HepG2 (cell line): ENCODE results near the gene NFKB1. TPM values are rescaled to one million over a fixed set of nuclear protein-coding genes. Genes with fewer than 3 reads are reported as not detected.

ENCODE experiments used
- ERF ChIP-seq: IDR thresholded peaks from 2 replicates; pipeline ENCODE4 v1.6.1; 2018; ENCODE audit warnings: missing biosample characterization, missing genetic modification reagents
- ETV5 ChIP-seq: IDR thresholded peaks from 2 replicates; pipeline ENCODE4 v1.6.1; 2018; ENCODE audit warnings: missing biosample characterization, missing genetic modification reagents, inconsistent platforms, borderline replicate concordance
- HDAC2 ChIP-seq: sonication (generic); formaldehyde crosslinking; IDR thresholded peaks from 2 replicates; pipeline ENCODE4 v1.4.0; 2020; ENCODE audit warnings: missing genetic modification reagents
- HDAC6 ChIP-seq: fragments of 200-600 bp; sonication (generic); IDR thresholded peaks from 2 replicates; pipeline ENCODE4 v1.7.0; 2017; ENCODE audit warnings: mild to moderate bottlenecking, antibody characterized with exemption, low read length, low read depth
- HMG20B ChIP-seq: conservative IDR thresholded peaks from 2 replicates; pipeline ENCODE4 v1.6.1; 2016; ENCODE audit warnings: missing genetic modification reagents, missing compliant biosample characterization
- HNF4G ChIP-seq, 2 experiments: sonication (generic) in 1 of 2; formaldehyde crosslinking in 1 of 2; IDR thresholded peaks; 2 replicates each; pipeline versions ENCODE4 v1.4.0 to v1.6.1; 2011 to 2020; ENCODE audit warnings: borderline replicate concordance in 2 of 2, low read depth in 2 of 2, mild to moderate bottlenecking in 2 of 2, low read length in 1 of 2, missing genetic modification reagents in 1 of 2, moderate library complexity in 1 of 2
- KLF13 ChIP-seq: sonication (generic); formaldehyde crosslinking; IDR thresholded peaks from 2 replicates; pipeline ENCODE4 v1.4.0; 2020; ENCODE audit warnings: mild to moderate bottlenecking, missing genetic modification reagents
- KLF6 ChIP-seq: IDR thresholded peaks from 2 replicates; pipeline ENCODE4 v1.8.0; 2016; ENCODE audit warnings: missing biosample characterization, missing genetic modification reagents
- MTA1 ChIP-seq: sonication (generic); formaldehyde crosslinking; IDR thresholded peaks from 2 replicates; pipeline ENCODE4 v1.4.0; 2020; ENCODE audit warnings: missing genetic modification reagents, mild to moderate bottlenecking, borderline replicate concordance
- PPARG ChIP-seq: conservative IDR thresholded peaks from 2 replicates; pipeline ENCODE4 v1.6.1; 2016; ENCODE audit warnings: missing biosample characterization, missing genetic modification reagents
- TAF1 ChIP-seq: sonication (generic); formaldehyde crosslinking; IDR thresholded peaks from 2 replicates; pipeline ENCODE4 v1.4.0; 2020; ENCODE audit warnings: missing genetic modification reagents
- ZNF329 ChIP-seq: sonication (generic); formaldehyde crosslinking; IDR thresholded peaks from 2 replicates; pipeline ENCODE4 v1.9.0; 2021; ENCODE audit warnings: low read depth, mild to moderate bottlenecking, missing genetic modification reagents
- ZNF510 ChIP-seq: sonication (generic); formaldehyde crosslinking; IDR thresholded peaks from 2 replicates; pipeline ENCODE4 v1.4.0; 2020; ENCODE audit warnings: low read depth, mild to moderate bottlenecking, missing genetic modification reagents
- ZNF609 ChIP-seq: sonication (generic); formaldehyde crosslinking; IDR thresholded peaks from 2 replicates; pipeline ENCODE4 v1.4.0; 2020; ENCODE audit warnings: mild to moderate bottlenecking, missing genetic modification reagents, borderline replicate concordance
- ZNF619 ChIP-seq: sonication (generic); formaldehyde crosslinking; IDR thresholded peaks from 2 replicates; pipeline ENCODE4 v1.4.0; 2020; ENCODE audit warnings: mild to moderate bottlenecking, missing genetic modification reagents
- ZNF644 ChIP-seq: IDR thresholded peaks from 2 replicates; pipeline ENCODE4 v1.6.1; 2016; ENCODE audit warnings: low read depth
- ZNF691 ChIP-seq: sonication (generic); formaldehyde crosslinking; IDR thresholded peaks from 2 replicates; pipeline ENCODE4 v1.4.0; 2020; ENCODE audit warnings: missing genetic modification reagents, low read depth, mild to moderate bottlenecking, borderline replicate concordance
- polyA plus RNA-seq, 8 experiments: library from polyadenylated mRNA; depleted of rRNA in 3 of 8; stranded (reverse) in 7 of 8; unstranded in 1 of 8; fragments of >200 nt; fragmentation: Illumina TruSeq in 4 of 8; extraction: Trizol in 4 of 8; gene quantifications; 2 replicates each; pipeline versions ENCODE4 v1.2.1 to v1.2.3, GENCODE V29; 2011 to 2016; ENCODE audit warnings: low read depth in 4 of 8, missing spikeins in 1 of 8, mixed read lengths in 1 of 8; ENCODE audit not compliant: insufficient read depth in 1 of 8
- total RNA-seq, 5 experiments: library from RNA; depleted of rRNA; stranded (reverse); fragments of >200 nt; fragmentation: Illumina TruSeq; extraction: Trizol; gene quantifications; 2 replicates each; pipeline ENCODE4 v1.2.3, GENCODE V29; 2016; ENCODE audit warnings: low read depth in 1 of 5
- TF ChIP-seq, protein P1 (sequence below): sonication (generic); formaldehyde crosslinking; conservative IDR thresholded peaks from 2 replicates; pipeline ENCODE4 v1.8.0; 2022; ENCODE audit warnings: mild to moderate bottlenecking, moderate library complexity, missing genetic modification reagents
- TF ChIP-seq, protein P2 (sequence below): sonication (generic); formaldehyde crosslinking; IDR thresholded peaks from 2 replicates; pipeline ENCODE4 v1.5.1; 2020; ENCODE audit warnings: missing genetic modification reagents, mild to moderate bottlenecking, borderline replicate concordance
- TF ChIP-seq, protein P3 (sequence below): sonication (generic); formaldehyde crosslinking; IDR thresholded peaks from 2 replicates; pipeline ENCODE4 v1.4.0; 2020; ENCODE audit warnings: mild to moderate bottlenecking, missing genetic modification reagents

NFKB1 gene
- total and polyA plus RNA-seq, 2 of the 13 experiments (the other 11 are each of a cell fraction or from before 2014, with no cell fraction given): 15.4 to 31.6 TPM

GRCh38 chr4:102623622-102624021, 122.5 kb downstream of the NFKB1 start (continued):
- TF ChIP-seq, protein P1, sequence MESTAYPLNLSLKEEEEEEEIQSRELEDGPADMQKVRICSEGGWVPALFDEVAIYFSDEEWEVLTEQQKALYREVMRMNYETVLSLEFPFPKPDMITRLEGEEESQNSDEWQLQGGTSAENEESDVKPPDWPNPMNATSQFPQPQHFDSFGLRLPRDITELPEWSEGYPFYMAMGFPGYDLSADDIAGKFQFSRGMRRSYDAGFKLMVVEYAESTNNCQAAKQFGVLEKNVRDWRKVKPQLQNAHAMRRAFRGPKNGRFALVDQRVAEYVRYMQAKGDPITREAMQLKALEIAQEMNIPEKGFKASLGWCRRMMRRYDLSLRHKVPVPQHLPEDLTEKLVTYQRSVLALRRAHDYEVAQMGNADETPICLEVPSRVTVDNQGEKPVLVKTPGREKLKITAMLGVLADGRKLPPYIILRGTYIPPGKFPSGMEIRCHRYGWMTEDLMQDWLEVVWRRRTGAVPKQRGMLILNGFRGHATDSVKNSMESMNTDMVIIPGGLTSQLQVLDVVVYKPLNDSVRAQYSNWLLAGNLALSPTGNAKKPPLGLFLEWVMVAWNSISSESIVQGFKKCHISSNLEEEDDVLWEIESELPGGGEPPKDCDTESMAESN (CRISPR knock-in tag): no peak
- TF ChIP-seq ZNF510 (CRISPR knock-in tag) (no peak), PPARG (CRISPR knock-in tag) (no peak), HDAC6 (no peak), TAF1 (no peak), KLF13 (CRISPR knock-in tag) (no peak), ZNF619 (CRISPR knock-in tag) (no peak), ZNF644 (CRISPR knock-in tag) (peak; percentile 45; the same call in 1 of the 2 replicates), MTA1 (CRISPR knock-in tag) (no peak), HDAC2 (CRISPR knock-in tag) (no peak), ZNF329 (CRISPR knock-in tag) (no peak), ETV5 (CRISPR knock-in tag) (0 out of 2 replicates have a peak, but pooled peaks have one; percentile 10), ZNF691 (CRISPR knock-in tag) (no peak), ERF (no peak), KLF6 (CRISPR knock-in tag) (no peak), HMG20B (CRISPR knock-in tag) (no peak), ZNF609 (CRISPR knock-in tag) (no peak), HNF4G (IDR thresholded peaks at IDR 0.05; ENCODE audit: borderline replicate concordance, low read depth, low read length) (no peak), HNF4G (CRISPR knock-in tag; IDR thresholded peaks at IDR 0.05; ENCODE audit: borderline replicate concordance, low read depth) (no peak)
- TF ChIP-seq, protein P2, sequence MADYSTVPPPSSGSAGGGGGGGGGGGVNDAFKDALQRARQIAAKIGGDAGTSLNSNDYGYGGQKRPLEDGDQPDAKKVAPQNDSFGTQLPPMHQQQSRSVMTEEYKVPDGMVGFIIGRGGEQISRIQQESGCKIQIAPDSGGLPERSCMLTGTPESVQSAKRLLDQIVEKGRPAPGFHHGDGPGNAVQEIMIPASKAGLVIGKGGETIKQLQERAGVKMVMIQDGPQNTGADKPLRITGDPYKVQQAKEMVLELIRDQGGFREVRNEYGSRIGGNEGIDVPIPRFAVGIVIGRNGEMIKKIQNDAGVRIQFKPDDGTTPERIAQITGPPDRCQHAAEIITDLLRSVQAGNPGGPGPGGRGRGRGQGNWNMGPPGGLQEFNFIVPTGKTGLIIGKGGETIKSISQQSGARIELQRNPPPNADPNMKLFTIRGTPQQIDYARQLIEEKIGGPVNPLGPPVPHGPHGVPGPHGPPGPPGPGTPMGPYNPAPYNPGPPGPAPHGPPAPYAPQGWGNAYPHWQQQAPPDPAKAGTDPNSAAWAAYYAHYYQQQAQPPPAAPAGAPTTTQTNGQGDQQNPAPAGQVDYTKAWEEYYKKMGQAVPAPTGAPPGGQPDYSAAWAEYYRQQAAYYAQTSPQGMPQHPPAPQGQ (CRISPR knock-in tag): no peak
- TF ChIP-seq, protein P3, sequence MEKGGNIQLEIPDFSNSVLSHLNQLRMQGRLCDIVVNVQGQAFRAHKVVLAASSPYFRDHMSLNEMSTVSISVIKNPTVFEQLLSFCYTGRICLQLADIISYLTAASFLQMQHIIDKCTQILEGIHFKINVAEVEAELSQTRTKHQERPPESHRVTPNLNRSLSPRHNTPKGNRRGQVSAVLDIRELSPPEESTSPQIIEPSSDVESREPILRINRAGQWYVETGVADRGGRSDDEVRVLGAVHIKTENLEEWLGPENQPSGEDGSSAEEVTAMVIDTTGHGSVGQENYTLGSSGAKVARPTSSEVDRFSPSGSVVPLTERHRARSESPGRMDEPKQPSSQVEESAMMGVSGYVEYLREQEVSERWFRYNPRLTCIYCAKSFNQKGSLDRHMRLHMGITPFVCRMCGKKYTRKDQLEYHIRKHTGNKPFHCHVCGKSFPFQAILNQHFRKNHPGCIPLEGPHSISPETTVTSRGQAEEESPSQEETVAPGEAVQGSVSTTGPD (CRISPR knock-in tag): no peak
